ENCODE results near the gene DAAM1. TPM values are rescaled to one million over a fixed set of nuclear protein-coding genes. Genes with fewer than 3 reads are reported as not detected.

The DAAM1 gene
- total and polyA plus RNA-seq, 12 donors = 7.4 to 37.4 (median 24.9) TPM

DNA sequence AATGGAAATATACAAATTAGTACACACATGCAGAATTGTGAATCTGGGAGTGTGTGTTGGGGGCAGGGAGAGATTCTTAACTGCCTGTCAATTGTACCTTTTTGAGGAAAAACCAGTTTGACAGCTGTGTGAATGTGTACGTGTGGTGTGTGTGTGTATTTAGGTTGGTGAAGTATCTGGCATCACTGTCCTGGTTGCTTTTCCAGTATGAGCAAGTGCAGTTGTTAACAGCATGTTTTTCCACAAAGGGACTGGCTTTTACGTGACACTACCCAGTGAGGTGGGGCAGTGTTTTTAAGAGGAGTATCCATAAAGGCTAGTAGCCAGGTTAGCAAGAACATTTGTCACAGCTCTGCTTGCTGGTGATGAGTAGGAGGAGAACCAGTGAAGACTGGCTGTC lies 56.1 kb downstream of the DAAM1 start:
- 90 to 100% (median 93%) methylated on average over 2 of the region's 2 CpGs for WGBS, 4 donors

DNA sequence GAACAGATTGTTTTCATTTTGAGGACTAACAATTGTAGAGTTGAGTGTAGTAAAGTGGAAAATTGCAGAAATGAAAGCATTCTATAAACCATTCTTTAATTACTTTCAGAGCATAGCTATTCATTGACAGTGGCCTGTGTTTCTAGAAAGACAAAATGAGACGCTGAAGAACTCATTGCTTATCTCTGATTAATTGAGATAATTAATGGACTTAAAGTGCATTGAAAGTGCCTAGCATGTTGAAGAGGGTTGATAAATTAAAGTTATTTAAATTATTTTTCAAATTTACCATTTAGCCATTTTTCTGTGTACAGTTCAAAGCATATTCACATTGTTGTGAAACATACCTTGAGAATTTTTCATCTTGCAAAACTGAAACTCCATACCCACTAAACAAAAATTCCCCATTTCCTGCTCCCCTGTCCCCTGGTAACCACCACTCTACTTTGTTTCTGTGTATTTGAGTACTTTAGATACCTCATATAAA lies 57.4 kb downstream of the DAAM1 start:
- intact Hi-C loops (cut with DNase I) = no loop called here
- DNase-seq = no peak
- peaks cover 0 to 14% of the 10 kb centered on the region in 2 donors for H3K4me1 ChIP-seq (replicated peaks in 1 of 2)
- H3K9me3 ChIP-seq (replicated peaks in 1 of 3) = no peaks in the 10 kb centered on the region
- no peak for TF ChIP-seq CTCF (IDR thresholded peaks at IDR 0.05)
- TF ChIP-seq POLR2A (IDR thresholded peaks at IDR 0.05) = no peak
- H3K36me3 ChIP-seq (replicated peaks in 1 of 2) = no peaks in the 10 kb centered on the region
- no peaks in the 10 kb centered on the region for H3K27me3 ChIP-seq
- H3K27ac ChIP-seq = no peak overlapping the region
- WGBS, 4 donors = 65 to 83% (median 76%) methylated on average over 1 of the region's 1 CpG
- no peak overlapping the region for H3K4me3 ChIP-seq

More for the DNA sequence above, 56.1 kb downstream of the DAAM1 start:
- TF ChIP-seq POLR2A (IDR thresholded peaks at IDR 0.05) (no peak), CTCF (IDR thresholded peaks at IDR 0.05) (no peak)
- Histone ChIP-seq H3K9me3 (replicated peaks in 1 of 3) (no peaks in the 10 kb centered on the region), H3K27me3 (no peaks in the 10 kb centered on the region), H3K36me3 (replicated peaks in 1 of 2) (no peaks in the 10 kb centered on the region), H3K4me1 (replicated peaks in 1 of 2) (peaks cover 0 to 16% of the 10 kb centered on the region in 2 donors), H3K4me3 (no peak overlapping the region), H3K27ac (no peak overlapping the region)
- no peak for DNase-seq
- intact Hi-C loops (cut with DNase I) = no loop called here

DNA sequence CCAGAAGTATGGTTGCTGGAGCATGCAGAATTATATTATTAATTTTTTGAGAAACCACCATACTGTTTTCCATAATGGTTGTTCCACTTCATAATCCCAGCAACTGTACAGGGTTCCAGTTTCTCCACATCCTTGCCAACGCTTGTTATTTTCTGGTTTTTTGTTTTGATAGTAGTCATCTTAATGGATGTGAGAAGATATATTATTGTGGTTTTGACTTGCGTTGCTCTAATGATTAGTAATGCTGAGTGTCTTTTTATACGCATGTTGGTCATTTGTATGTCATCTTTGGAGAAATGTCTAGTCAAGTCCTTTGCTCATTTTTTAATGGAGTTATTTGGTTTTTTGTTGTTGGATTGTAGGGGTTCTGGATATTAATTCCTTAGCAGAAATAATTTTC lies 58.1 kb downstream of the DAAM1 start:
- H3K9me3 ChIP-seq (replicated peaks in 1 of 3) = no peaks in the 10 kb centered on the region
- TF ChIP-seq POLR2A (IDR thresholded peaks at IDR 0.05) = no peak
- H3K27ac ChIP-seq = no peak overlapping the region
- no peak overlapping the region for H3K4me3 ChIP-seq
- no peak for DNase-seq
- no peaks in the 10 kb centered on the region for H3K27me3 ChIP-seq
- intact Hi-C loops (cut with DNase I) = no loop called here
- H3K4me1 ChIP-seq (replicated peaks in 1 of 2) = peaks cover 0 to 8% of the 10 kb centered on the region in 2 donors
- WGBS, 4 donors = 78 to 96% (median 91%) methylated on average over 3 of the region's 3 CpGs
- H3K36me3 ChIP-seq (replicated peaks in 1 of 2) = no peaks in the 10 kb centered on the region

DNA sequence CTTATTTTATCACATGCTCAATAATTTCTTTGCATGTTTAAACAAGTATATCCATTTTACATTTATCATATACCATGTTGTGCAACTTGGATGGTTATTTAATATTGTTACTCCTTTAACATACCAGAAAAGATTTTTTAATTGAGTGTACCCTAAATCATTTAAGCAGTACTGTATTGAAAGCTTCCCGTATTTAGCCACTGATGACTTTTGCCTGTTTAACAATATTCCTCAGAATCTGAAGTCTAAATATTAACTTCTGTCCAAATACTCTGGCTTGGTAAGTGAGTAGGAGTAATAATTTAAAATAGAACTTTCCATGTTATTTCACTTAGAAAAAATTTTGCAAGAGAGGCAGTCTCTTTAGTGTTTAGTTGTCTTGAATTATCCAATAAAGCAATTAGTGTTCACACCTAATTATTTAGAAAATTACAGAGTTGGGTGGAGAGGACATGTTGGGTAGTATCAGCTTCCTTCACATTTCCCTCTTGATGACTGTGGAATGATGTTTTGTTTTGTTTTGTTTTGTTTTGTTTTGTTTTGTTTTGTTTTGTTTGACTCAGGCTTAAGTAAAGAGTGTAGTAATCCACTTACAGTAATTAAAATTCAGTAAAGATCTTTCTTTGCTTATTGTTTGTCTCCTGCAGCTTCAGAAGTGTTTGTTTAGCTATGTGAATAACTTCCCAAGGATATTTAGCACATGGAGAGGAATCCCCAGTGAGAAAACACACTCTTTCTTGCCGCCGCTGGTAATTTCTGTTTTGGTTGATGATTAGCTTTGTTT lies 59.5 kb downstream of the DAAM1 start:
- no peak overlapping the region for H3K4me3 ChIP-seq
- TF ChIP-seq CTCF (IDR thresholded peaks at IDR 0.05) (no peak), POLR2A (IDR thresholded peaks at IDR 0.05) (no peak)
- DNase-seq = no peak
- WGBS, 4 donors = 73 to 91% (median 84%) methylated on average over 3 of the region's 3 CpGs
- intact Hi-C loops (cut with DNase I) = no loop called here
- H3K9me3 ChIP-seq (replicated peaks in 1 of 3) = no peaks in the 10 kb centered on the region
- peaks cover 7 to 15% of the 10 kb centered on the region in 2 donors for H3K4me1 ChIP-seq (replicated peaks in 1 of 2)
- no peaks in the 10 kb centered on the region for H3K27me3 ChIP-seq
- H3K36me3 ChIP-seq (replicated peaks in 1 of 2) = no peaks in the 10 kb centered on the region
- no peak overlapping the region for H3K27ac ChIP-seq

DNA sequence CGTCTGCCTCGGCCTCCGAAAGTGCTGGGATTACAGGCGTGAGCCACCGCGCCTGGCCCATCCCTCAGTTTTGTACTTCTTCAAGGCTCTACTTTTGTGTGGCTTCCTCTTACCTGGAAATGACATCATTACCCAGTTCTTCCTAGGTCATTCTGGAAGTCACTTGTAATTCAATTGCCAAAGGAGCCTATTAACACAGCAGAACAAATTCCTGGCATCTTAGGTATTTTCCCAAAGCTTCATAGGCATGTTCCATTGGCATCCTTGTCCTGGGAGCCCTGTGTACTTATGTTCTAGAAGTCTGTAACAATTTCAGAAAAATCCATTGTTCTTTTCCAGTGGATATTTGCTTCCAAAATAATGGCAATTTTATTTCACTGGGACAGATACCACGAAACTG lies 60.6 kb downstream of the DAAM1 start:
- Histone ChIP-seq H3K27me3 (no peaks in the 10 kb centered on the region), H3K27ac (no peak overlapping the region), H3K4me3 (no peak overlapping the region), H3K36me3 (replicated peaks in 1 of 2) (no peaks in the 10 kb centered on the region), H3K4me1 (replicated peaks in 1 of 2) (peaks cover 17 to 26% of the 10 kb centered on the region in 2 donors), H3K9me3 (replicated peaks in 1 of 3) (no peaks in the 10 kb centered on the region)
- 91 to 98% (median 96%) methylated on average over 7 of the region's 7 CpGs for WGBS, 4 donors
- TF ChIP-seq POLR2A (IDR thresholded peaks at IDR 0.05) (no peak), CTCF (IDR thresholded peaks at IDR 0.05) (no peak)
- intact Hi-C loops (cut with DNase I) = no loop called here
- DNase-seq = no peak
